ENCODE measurements around the gene PLA2G2F. TPM values are rescaled to one million over a fixed set of nuclear protein-coding genes. Genes with fewer than 3 reads are reported as not detected.

Gene PLA2G2F
- total and polyA plus RNA-seq, 2 donors (not counting 3 experiments of a cell fraction or from before 2014, with no cell fraction given): not detected

GRCh38 chr1:20168564-20169491, 29.7 kb downstream of the PLA2G2F start:
- no peaks in the 10 kb centered on the region for H4K20me1 ChIP-seq (replicated peaks; ENCODE audit: control insufficient read depth, extremely low read depth, insufficient read depth, low read length)
- no peak overlapping the region for H3K4me3 ChIP-seq (replicated peaks in 1 of 3; ENCODE audit: insufficient read depth in 1 of 3, low read depth in 1 of 3, low read length in 3 of 3)
- intact Hi-C loops (cut with micrococcal nuclease): no loop called here
- H2AFZ ChIP-seq (ENCODE audit: low read depth, low read length): no peak overlapping the region
- CTCF ChIA-PET: interaction anchor here (7.6 kb wide), 1 partner anchor 25 kb away, joined by 65 read pairs; no protein-coding TSS in a partner anchor
- no peak overlapping the region for H3K4me2 ChIP-seq (ENCODE audit: insufficient read depth, low read length)
- POLR2A ChIA-PET: no interaction called here
- no peaks in the 10 kb centered on the region for H3K9me3 ChIP-seq (replicated peaks; ENCODE audit: control insufficient read depth, insufficient read depth, low read length)
- TF ChIP-seq MYC (IDR thresholded peaks at IDR 0.05; ENCODE audit: low read depth, low read length) (no peak), JUN (IDR thresholded peaks at IDR 0.05; ENCODE audit: borderline replicate concordance, insufficient read depth, insufficient read length, low read depth) (no peak), POLR2A (IDR thresholded peaks at IDR 0.05; ENCODE audit: low read depth, low read length) (no peak), CTCF (IDR thresholded peaks at IDR 0.05; ENCODE audit: extremely low read depth in 1 of 2, insufficient read depth in 1 of 2, low read depth in 1 of 2, low read length in 2 of 2) (no peak)
- no peaks in the 10 kb centered on the region for H3K4me1 ChIP-seq (ENCODE audit: control insufficient read depth, extremely low read depth, insufficient read depth, low read length)
- H3K27ac ChIP-seq (ENCODE audit: insufficient read depth, low read depth, low read length): no peak overlapping the region
- no TSS peak for BruUV-seq (replicated peaks)
- DNase-seq (ENCODE audit: low read depth, low spot score): no peak
- FAIRE-seq: no peak
- no peaks in the 10 kb centered on the region for H3K9me1 ChIP-seq (replicated peaks; ENCODE audit: control insufficient read depth, extremely low read depth, insufficient read depth, low read length)
- no peaks in the 10 kb centered on the region for H3K36me3 ChIP-seq (ENCODE audit: control insufficient read depth in 2 of 2, extremely low read depth in 1 of 2, insufficient read depth in 2 of 2, low read length in 2 of 2)
- no peaks in the 10 kb centered on the region for H3K79me2 ChIP-seq (ENCODE audit: control insufficient read depth, insufficient read depth, low read length)
- no peaks in the 10 kb centered on the region for H3K27me3 ChIP-seq (ENCODE audit: control insufficient read depth in 2 of 2, insufficient read depth in 2 of 2, low read length in 2 of 2)
- no peak overlapping the region for H3K9ac ChIP-seq (replicated peaks; ENCODE audit: extremely low read depth, insufficient read depth, low read length)
- dilution Hi-C loops (cut with MboI; ENCODE audit: extremely low pct_ligation_motif_present, low sequenced_read_pairs): no loop called here

- no peaks in the 10 kb centered on the region for H3K9me3 ChIP-seq (replicated peaks; ENCODE audit: control insufficient read depth, insufficient read depth, low read length)
- H4K20me1 ChIP-seq (replicated peaks; ENCODE audit: control insufficient read depth, extremely low read depth, insufficient read depth, low read length): no peaks in the 10 kb centered on the region
- no peak overlapping the region for H3K4me3 ChIP-seq (replicated peaks in 1 of 3; ENCODE audit: insufficient read depth in 1 of 3, low read depth in 1 of 3, low read length in 3 of 3)
- TF ChIP-seq POLR2AphosphoS5 (IDR thresholded peaks at IDR 0.05; ENCODE audit: insufficient read depth, low read depth, low read length) (no peak), EZH2 (IDR thresholded peaks at IDR 0.05; ENCODE audit: borderline replicate concordance, low read depth, low read length, severe bottlenecking) (no peak), MAX (IDR thresholded peaks at IDR 0.05; ENCODE audit: insufficient read depth, insufficient read length) (no peak), FOS (IDR thresholded peaks at IDR 0.05; ENCODE audit: borderline replicate concordance, insufficient read depth, low read length) (no peak), MYC (IDR thresholded peaks at IDR 0.05; ENCODE audit: low read depth, low read length) (no peak), JUN (IDR thresholded peaks at IDR 0.05; ENCODE audit: borderline replicate concordance, insufficient read depth, insufficient read length, low read depth) (no peak), POLR2A (IDR thresholded peaks at IDR 0.05; ENCODE audit: low read depth, low read length) (no peak)
- no TSS peak for BruUV-seq (replicated peaks)
- FAIRE-seq (no peak), DNase-seq (ENCODE audit: low read depth, low spot score) (no peak)
- dilution Hi-C loops (cut with MboI; ENCODE audit: extremely low pct_ligation_motif_present, low sequenced_read_pairs) (no loop called here), intact Hi-C loops (cut with micrococcal nuclease) (no loop called here)
- no peak overlapping the region for H3K9ac ChIP-seq (replicated peaks; ENCODE audit: extremely low read depth, insufficient read depth, low read length)
- no peaks in the 10 kb centered on the region for H3K9me1 ChIP-seq (replicated peaks; ENCODE audit: control insufficient read depth, extremely low read depth, insufficient read depth, low read length)
- no peak overlapping the region for H3K27ac ChIP-seq (ENCODE audit: insufficient read depth, low read depth, low read length)
- H2AFZ ChIP-seq (ENCODE audit: low read depth, low read length): no peak overlapping the region
- H3K4me1 ChIP-seq (ENCODE audit: control insufficient read depth, extremely low read depth, insufficient read depth, low read length): no peaks in the 10 kb centered on the region
- H3K27me3 ChIP-seq (ENCODE audit: control insufficient read depth in 2 of 2, insufficient read depth in 2 of 2, low read length in 2 of 2): no peaks in the 10 kb centered on the region
- POLR2A ChIA-PET: no interaction called here
- no peak overlapping the region for H3K4me2 ChIP-seq (ENCODE audit: insufficient read depth, low read length)
- CTCF ChIA-PET: no interaction called here
- H3K79me2 ChIP-seq (ENCODE audit: control insufficient read depth, insufficient read depth, low read length): no peaks in the 10 kb centered on the region
- no peaks in the 10 kb centered on the region for H3K36me3 ChIP-seq (ENCODE audit: control insufficient read depth in 2 of 2, extremely low read depth in 1 of 2, insufficient read depth in 2 of 2, low read length in 2 of 2)
Observed at GRCh38 chr1:20169932-20170331, 30.8 kb downstream of the PLA2G2F start.

Measured in endothelial cell of umbilical vein (primary cell).